Measurements from ENCODE around the gene PITX3. TPM values are rescaled to one million over a fixed set of nuclear protein-coding genes. Genes with fewer than 3 reads are reported as not detected.
A peak's percentile ranks its signal among the peaks of the same experiment; 100 is the strongest.

The PITX3 gene
- total RNA-seq, 2 donors from 2014 or later, result not detected

DNA sequence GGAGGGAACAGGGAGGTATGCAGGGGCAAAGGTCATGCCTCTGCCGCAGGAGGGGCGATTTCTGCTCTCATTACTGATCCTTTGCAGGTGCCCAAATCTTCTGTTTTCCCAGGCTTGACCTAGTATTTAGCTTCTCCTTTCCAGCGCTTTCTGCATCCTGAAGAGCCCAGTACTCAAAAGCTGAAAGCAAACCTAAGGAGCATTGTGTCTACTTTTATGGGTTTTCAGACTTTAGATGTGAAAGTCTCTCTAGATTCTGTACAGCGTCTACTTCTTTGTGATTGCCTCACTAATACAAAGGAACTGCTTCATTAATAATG is 4.6 kb upstream of the PITX3 start:
- Mint-ChIP-seq H3K36me3 (ENCODE audit: low read depth) (peaks cover 3% of the 10 kb centered on the region), H3K27me3 (ENCODE audit: insufficient read depth) (peaks cover 33% of the 10 kb centered on the region), H3K27ac (peak overlapping the region; percentile 95), H3K4me3 (peak overlapping the region; percentile 91), H3K9me3 (no peaks in the 10 kb centered on the region), H3K4me1 (peaks cover 30% of the 10 kb centered on the region)
- peaks cover 13% of the 10 kb centered on the region for H3K36me3 ChIP-seq (ENCODE audit: control insufficient read depth, insufficient read depth, low read length)
- H3K4me3 ChIP-seq (ENCODE audit: low read length), result peak overlapping the region; percentile 100
- H3K4me1 ChIP-seq (ENCODE audit: control insufficient read depth, insufficient read depth, low read length), result peaks cover 5% of the 10 kb centered on the region
- peak overlapping the region; percentile 91 for H3K9ac ChIP-seq (ENCODE audit: extremely low read depth, low read length, poor library complexity, severe bottlenecking)
- peaks cover 27% of the 10 kb centered on the region for H3K27me3 ChIP-seq (ENCODE audit: control insufficient read depth, insufficient read depth, low read length, poor library complexity, severe bottlenecking)
- no peak for DNase-seq
- WGBS, 2 experiments (ENCODE audit: insufficient coverage in 1 of 2, insufficient read length in 1 of 2), result 7 to 11% methylated on average over 3 to 4 of the region's 4 CpGs
- H3K27ac ChIP-seq (ENCODE audit: low read depth, low read length), result peak overlapping the region; percentile 81
- TF ChIP-seq, protein P1, sequence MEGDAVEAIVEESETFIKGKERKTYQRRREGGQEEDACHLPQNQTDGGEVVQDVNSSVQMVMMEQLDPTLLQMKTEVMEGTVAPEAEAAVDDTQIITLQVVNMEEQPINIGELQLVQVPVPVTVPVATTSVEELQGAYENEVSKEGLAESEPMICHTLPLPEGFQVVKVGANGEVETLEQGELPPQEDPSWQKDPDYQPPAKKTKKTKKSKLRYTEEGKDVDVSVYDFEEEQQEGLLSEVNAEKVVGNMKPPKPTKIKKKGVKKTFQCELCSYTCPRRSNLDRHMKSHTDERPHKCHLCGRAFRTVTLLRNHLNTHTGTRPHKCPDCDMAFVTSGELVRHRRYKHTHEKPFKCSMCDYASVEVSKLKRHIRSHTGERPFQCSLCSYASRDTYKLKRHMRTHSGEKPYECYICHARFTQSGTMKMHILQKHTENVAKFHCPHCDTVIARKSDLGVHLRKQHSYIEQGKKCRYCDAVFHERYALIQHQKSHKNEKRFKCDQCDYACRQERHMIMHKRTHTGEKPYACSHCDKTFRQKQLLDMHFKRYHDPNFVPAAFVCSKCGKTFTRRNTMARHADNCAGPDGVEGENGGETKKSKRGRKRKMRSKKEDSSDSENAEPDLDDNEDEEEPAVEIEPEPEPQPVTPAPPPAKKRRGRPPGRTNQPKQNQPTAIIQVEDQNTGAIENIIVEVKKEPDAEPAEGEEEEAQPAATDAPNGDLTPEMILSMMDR (conservative IDR thresholded peaks at IDR 0.05), result no peak
- no peaks in the 10 kb centered on the region for H3K9me3 ChIP-seq (ENCODE audit: control insufficient read depth, low read length)

GRCh38 chr10:102245082-102245931 is 4.0 kb upstream of the PITX3 start, which contains the start of gene GBF1:
Gene GBF1 (plus strand): TSS chr10:102245532. CDS start chr10:102258939, 13,407 bp downstream.
- 0% methylated on average over 35 to 47 of the region's 47 CpGs for WGBS, 2 experiments (ENCODE audit: insufficient coverage in 1 of 2, insufficient read length in 1 of 2)
- Mint-ChIP-seq H3K27me3 (ENCODE audit: insufficient read depth) (peaks cover 38% of the 10 kb centered on the region), H3K4me1 (peaks cover 33% of the 10 kb centered on the region)

DNA sequence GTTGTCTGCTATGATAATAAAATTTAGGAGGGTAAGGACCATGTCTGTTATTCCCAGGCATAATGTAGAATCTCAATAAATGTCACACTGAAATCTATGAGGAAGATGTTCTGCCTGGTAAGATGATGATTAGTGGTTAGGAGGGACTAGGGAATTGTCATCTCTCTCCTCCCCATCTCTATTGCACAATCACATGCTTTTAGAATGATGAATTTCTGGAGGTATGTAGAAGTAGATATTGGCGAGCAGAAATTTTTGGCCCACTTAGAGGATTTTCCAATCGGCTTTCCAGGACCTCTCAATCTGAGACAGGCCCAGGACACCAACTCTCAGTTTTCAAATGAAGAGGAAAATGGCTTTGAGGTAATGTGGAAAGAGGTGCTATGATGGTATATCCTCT is 2.0 kb upstream of the PITX3 start:
- peaks cover 1% of the 10 kb centered on the region for H3K36me3 Mint-ChIP-seq (ENCODE audit: low read depth)
- no peaks in the 10 kb centered on the region for H3K9me3 Mint-ChIP-seq
- Histone ChIP-seq H3K9ac (ENCODE audit: extremely low read depth, low read length, poor library complexity, severe bottlenecking) (no peak overlapping the region), H3K4me1 (ENCODE audit: control insufficient read depth, insufficient read depth, low read length) (peaks cover 5% of the 10 kb centered on the region), H3K27me3 (ENCODE audit: control insufficient read depth, insufficient read depth, low read length, poor library complexity, severe bottlenecking) (peaks cover 52% of the 10 kb centered on the region), H3K4me3 (ENCODE audit: low read length) (no peak overlapping the region), H3K9me3 (ENCODE audit: control insufficient read depth, low read length) (no peaks in the 10 kb centered on the region), H3K36me3 (ENCODE audit: control insufficient read depth, insufficient read depth, low read length) (no peaks in the 10 kb centered on the region), H3K27ac (ENCODE audit: low read depth, low read length) (no peak overlapping the region)
- DNase-seq, result no peak
- peaks cover 33% of the 10 kb centered on the region for H3K4me1 Mint-ChIP-seq
- WGBS, 2 experiments (ENCODE audit: insufficient coverage in 1 of 2, insufficient read length in 1 of 2), result 94% methylated on average over 2 of the region's 2 CpGs
- H3K27ac Mint-ChIP-seq, result no peak overlapping the region
- H3K27me3 Mint-ChIP-seq (ENCODE audit: insufficient read depth), result peaks cover 58% of the 10 kb centered on the region
- TF ChIP-seq, protein P1 (conservative IDR thresholded peaks at IDR 0.05), result no peak
- H3K4me3 Mint-ChIP-seq, result no peak overlapping the region

More at GRCh38 chr10:102245082-102245931, 4.0 kb upstream of the PITX3 start, which contains the start of gene GBF1:
- no peaks in the 10 kb centered on the region for H3K9me3 Mint-ChIP-seq
- TF ChIP-seq, protein P1 (conservative IDR thresholded peaks at IDR 0.05), result no peak
- Histone ChIP-seq H3K9me3 (ENCODE audit: control insufficient read depth, low read length) (no peaks in the 10 kb centered on the region), H3K27me3 (ENCODE audit: control insufficient read depth, insufficient read depth, low read length, poor library complexity, severe bottlenecking) (peaks cover 32% of the 10 kb centered on the region), H3K4me1 (ENCODE audit: control insufficient read depth, insufficient read depth, low read length) (peaks cover 5% of the 10 kb centered on the region), H3K27ac (ENCODE audit: low read depth, low read length) (peak within 1 kb of the TSS; percentile 81), H3K36me3 (ENCODE audit: control insufficient read depth, insufficient read depth, low read length) (peaks cover 10% of the 10 kb centered on the region), H3K4me3 (ENCODE audit: low read length) (peak within 1 kb of the TSS; percentile 100), H3K9ac (ENCODE audit: extremely low read depth, low read length, poor library complexity, severe bottlenecking) (peak within 1 kb of the TSS; percentile 91)
- DNase-seq, result peak; percentile 97
- H3K4me3 Mint-ChIP-seq, result peak within 1 kb of the TSS; percentile 91
- peaks cover 1% of the 10 kb centered on the region for H3K36me3 Mint-ChIP-seq (ENCODE audit: low read depth)
- peak within 1 kb of the TSS; percentile 95 for H3K27ac Mint-ChIP-seq
